Nephron progenitor cell (in vitro differentiated cells): ENCODE results near the gene THAP8.

Source experiments
- DNase-seq: peaks from one replicate; pipeline ENCODE4 v3.0.0; 2021
- H3K27ac Mint-ChIP-seq: 2 replicates; pipeline ENCODE4 v1.8.0; 2021; ENCODE audit warnings: mild to moderate bottlenecking, moderate library complexity, mixed read lengths
- H3K27me3 Mint-ChIP-seq: 2 replicates; pipeline ENCODE4 v1.8.0; 2021; ENCODE audit warnings: mild to moderate bottlenecking, low read depth, mixed read lengths; ENCODE audit not compliant: poor library complexity
- H3K36me3 Mint-ChIP-seq: 2 replicates; pipeline ENCODE4 v1.8.0; 2021; ENCODE audit warnings: low read depth, mixed read lengths
- H3K4me1 Mint-ChIP-seq: 2 replicates; pipeline ENCODE4 v1.8.0; 2021; ENCODE audit warnings: mixed read lengths
- H3K4me3 Mint-ChIP-seq: 2 replicates; pipeline ENCODE4 v1.8.0; 2021; ENCODE audit warnings: mild to moderate bottlenecking, moderate library complexity, mixed read lengths
- H3K9me3 Mint-ChIP-seq: 2 replicates; pipeline ENCODE4 v1.8.0; 2021; ENCODE audit warnings: mild to moderate bottlenecking, moderate library complexity, mixed read lengths
- TF ChIP-seq, protein P1 (sequence below): fragments of 200-600 bp; sonication (generic); IDR thresholded peaks from 2 replicates; pipeline ENCODE4 v1.5.0; 2021; ENCODE audit warnings: antibody characterized with exemption

THAP8 gene, protein sequence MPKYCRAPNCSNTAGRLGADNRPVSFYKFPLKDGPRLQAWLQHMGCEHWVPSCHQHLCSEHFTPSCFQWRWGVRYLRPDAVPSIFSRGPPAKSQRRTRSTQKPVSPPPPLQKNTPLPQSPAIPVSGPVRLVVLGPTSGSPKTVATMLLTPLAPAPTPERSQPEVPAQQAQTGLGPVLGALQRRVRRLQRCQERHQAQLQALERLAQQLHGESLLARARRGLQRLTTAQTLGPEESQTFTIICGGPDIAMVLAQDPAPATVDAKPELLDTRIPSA

GRCh38 chr19:36054119-36054732 lies at the start of gene THAP8:
THAP8 (minus strand) TSS chr19:36054285; CDS start chr19:36054217, 68 bp downstream.
- Mint-ChIP-seq H3K4me1 (peaks cover 50% of the 10 kb centered on the region), H3K9me3 (no peaks in the 10 kb centered on the region), H3K27me3 (no peaks in the 10 kb centered on the region), H3K27ac (peak within 1 kb of the TSS; percentile 95), H3K36me3 (peaks cover 5% of the 10 kb centered on the region), H3K4me3 (peak within 1 kb of the TSS; percentile 94)
- DNase-seq = peak; percentile 97
- TF ChIP-seq, protein P1, sequence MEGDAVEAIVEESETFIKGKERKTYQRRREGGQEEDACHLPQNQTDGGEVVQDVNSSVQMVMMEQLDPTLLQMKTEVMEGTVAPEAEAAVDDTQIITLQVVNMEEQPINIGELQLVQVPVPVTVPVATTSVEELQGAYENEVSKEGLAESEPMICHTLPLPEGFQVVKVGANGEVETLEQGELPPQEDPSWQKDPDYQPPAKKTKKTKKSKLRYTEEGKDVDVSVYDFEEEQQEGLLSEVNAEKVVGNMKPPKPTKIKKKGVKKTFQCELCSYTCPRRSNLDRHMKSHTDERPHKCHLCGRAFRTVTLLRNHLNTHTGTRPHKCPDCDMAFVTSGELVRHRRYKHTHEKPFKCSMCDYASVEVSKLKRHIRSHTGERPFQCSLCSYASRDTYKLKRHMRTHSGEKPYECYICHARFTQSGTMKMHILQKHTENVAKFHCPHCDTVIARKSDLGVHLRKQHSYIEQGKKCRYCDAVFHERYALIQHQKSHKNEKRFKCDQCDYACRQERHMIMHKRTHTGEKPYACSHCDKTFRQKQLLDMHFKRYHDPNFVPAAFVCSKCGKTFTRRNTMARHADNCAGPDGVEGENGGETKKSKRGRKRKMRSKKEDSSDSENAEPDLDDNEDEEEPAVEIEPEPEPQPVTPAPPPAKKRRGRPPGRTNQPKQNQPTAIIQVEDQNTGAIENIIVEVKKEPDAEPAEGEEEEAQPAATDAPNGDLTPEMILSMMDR = peak; percentile 16

GRCh38 chr19:36103040-36103626 lies 49.0 kb upstream of the THAP8 start:
- TF ChIP-seq, protein P1 = no peak
- Mint-ChIP-seq H3K27ac (no peak overlapping the region), H3K4me3 (no peak overlapping the region), H3K4me1 (no peaks in the 10 kb centered on the region), H3K36me3 (peaks cover 10% of the 10 kb centered on the region), H3K9me3 (no peaks in the 10 kb centered on the region), H3K27me3 (no peaks in the 10 kb centered on the region)
- DNase-seq = no peak

DNA sequence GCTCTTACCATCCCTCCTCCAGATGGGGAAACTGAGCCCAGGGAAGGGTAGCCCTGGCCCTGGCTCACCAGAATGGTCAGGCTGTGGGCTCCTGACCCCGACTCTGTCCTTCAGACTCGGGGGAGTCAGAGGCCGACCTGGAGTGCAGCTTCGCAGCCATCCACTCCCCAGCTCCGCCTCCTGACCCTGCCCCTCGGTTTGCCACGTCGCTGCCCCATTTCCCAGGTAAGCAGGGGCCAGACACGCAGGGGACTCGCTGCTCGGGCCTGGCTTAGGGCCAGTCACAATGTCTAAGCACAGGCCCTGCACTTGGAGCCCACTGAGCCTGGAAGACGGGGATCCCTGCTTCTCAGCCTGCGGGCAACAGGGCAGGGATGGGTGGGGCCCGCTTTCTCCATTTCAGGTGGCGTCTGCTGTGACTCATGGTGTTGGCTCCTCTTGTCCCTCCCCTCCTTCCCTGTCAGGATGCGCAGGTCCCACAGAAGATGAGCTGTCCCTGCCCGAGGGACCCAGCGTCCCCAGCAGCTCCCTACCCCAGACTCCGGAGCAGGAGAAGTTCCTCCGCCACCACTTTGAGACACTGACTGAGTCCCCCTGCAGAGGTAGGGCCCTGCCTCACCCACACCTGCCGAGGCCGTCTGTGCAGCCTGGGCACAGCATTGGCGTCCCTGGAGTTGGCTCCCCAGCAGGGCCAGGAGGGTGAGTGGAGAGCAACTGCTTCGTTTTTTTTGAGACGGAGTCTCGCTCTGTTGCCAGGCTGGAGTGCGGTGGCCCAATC lies 47.7 kb upstream of the THAP8 start:
- no peaks in the 10 kb centered on the region for H3K27me3 Mint-ChIP-seq
- H3K9me3 Mint-ChIP-seq = no peaks in the 10 kb centered on the region
- no peaks in the 10 kb centered on the region for H3K4me1 Mint-ChIP-seq
- H3K36me3 Mint-ChIP-seq = peaks cover 17% of the 10 kb centered on the region
- DNase-seq = no peak
- TF ChIP-seq, protein P1 = no peak
- no peak overlapping the region for H3K27ac Mint-ChIP-seq
- no peak overlapping the region for H3K4me3 Mint-ChIP-seq

- H3K9me3 Mint-ChIP-seq = no peaks in the 10 kb centered on the region
- TF ChIP-seq, protein P1 = no peak
- no peaks in the 10 kb centered on the region for H3K27me3 Mint-ChIP-seq
- H3K4me3 Mint-ChIP-seq = no peak overlapping the region
- DNase-seq = no peak
- H3K27ac Mint-ChIP-seq = no peak overlapping the region
- no peaks in the 10 kb centered on the region for H3K4me1 Mint-ChIP-seq
- peaks cover 14% of the 10 kb centered on the region for H3K36me3 Mint-ChIP-seq
Measured at GRCh38 chr19:36100476-36100875, 46.4 kb upstream of the THAP8 start.

GRCh38 chr19:36099166-36099785 lies 45.2 kb upstream of the THAP8 start:
- Mint-ChIP-seq H3K36me3 (peaks cover 14% of the 10 kb centered on the region), H3K27ac (no peak overlapping the region), H3K9me3 (no peaks in the 10 kb centered on the region), H3K4me1 (no peaks in the 10 kb centered on the region), H3K4me3 (no peak overlapping the region), H3K27me3 (no peaks in the 10 kb centered on the region)
- TF ChIP-seq, protein P1 = no peak
- DNase-seq = no peak
